ENCODE results near the gene SND1. TPM values are rescaled to one million over a fixed set of nuclear protein-coding genes. Genes with fewer than 3 reads are reported as not detected.
A peak's percentile ranks its signal among the peaks of the same experiment; 100 is the strongest.

Gene SND1
- total and polyA plus RNA-seq, 2 donors (not counting 1 experiment from before 2014, with no cell fraction given), result 137 to 174 TPM

DNA sequence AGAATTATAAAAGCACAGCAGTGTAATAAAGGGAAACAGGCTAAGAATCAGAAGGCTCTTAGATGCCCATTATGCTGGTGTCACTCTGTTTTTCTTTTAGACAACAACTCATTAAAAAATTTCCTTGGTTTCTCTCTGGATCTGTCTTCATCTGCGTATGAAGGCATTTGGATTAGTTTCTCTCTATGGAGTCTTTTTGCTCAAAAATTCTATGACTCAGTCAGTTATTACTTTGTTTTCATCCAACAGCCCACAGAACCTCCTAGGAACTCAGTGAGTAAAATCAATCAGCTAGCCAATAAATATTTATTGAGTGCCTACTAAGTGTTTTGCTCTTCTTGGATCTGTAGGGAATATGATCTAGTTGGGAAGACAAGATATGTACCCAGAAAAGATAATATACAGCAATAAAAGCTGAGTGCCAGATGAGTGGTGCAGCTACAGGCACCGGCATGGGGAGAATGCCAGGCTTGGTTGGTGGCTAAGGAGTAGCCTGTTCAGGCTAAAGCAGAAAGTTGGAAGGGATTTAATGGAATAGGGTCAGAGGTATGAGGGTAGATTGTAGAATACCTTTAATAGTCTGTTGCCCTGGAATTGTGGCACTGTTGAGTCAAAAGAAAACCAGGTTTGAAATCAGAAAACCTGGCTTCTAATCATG is 223.1 kb downstream of the SND1 start:
- Histone ChIP-seq H3K9ac (ENCODE audit: insufficient read depth, low read length) (no peak overlapping the region), H3K4me3 (replicated peaks in 1 of 4; ENCODE audit: control extremely low read depth in 1 of 4, insufficient read depth in 1 of 4, low read depth in 3 of 4, low read length in 4 of 4) (no peak overlapping the region), H3K79me2 (ENCODE audit: control insufficient read depth, insufficient read depth, low read length) (peaks cover 11% of the 10 kb centered on the region), H2AFZ (ENCODE audit: low read length) (no peak overlapping the region), H3K27me3 (ENCODE audit: control insufficient read depth, insufficient read depth, low read length) (no peaks in the 10 kb centered on the region), H3K27ac (ENCODE audit: insufficient read depth, low read length) (no peak overlapping the region), H3K4me1 (ENCODE audit: control insufficient read depth, extremely low read depth, insufficient read depth, low read length) (peaks cover 10% of the 10 kb centered on the region), H3K9me3 (ENCODE audit: control insufficient read depth, insufficient read depth, low read depth, low read length) (no peaks in the 10 kb centered on the region), H3K36me3 (ENCODE audit: control insufficient read depth, insufficient read depth, low read length) (no peaks in the 10 kb centered on the region), H4K20me1 (ENCODE audit: control insufficient read depth, extremely low read depth, insufficient read depth, low read length) (no peaks in the 10 kb centered on the region), H3K4me2 (ENCODE audit: extremely low read depth, insufficient read depth, low read length) (no peak overlapping the region)
- peak in 1 of 2 donors; percentile 57 for DNase-seq (ENCODE audit: low read depth in 2 of 2)
- TF ChIP-seq, protein P1, sequence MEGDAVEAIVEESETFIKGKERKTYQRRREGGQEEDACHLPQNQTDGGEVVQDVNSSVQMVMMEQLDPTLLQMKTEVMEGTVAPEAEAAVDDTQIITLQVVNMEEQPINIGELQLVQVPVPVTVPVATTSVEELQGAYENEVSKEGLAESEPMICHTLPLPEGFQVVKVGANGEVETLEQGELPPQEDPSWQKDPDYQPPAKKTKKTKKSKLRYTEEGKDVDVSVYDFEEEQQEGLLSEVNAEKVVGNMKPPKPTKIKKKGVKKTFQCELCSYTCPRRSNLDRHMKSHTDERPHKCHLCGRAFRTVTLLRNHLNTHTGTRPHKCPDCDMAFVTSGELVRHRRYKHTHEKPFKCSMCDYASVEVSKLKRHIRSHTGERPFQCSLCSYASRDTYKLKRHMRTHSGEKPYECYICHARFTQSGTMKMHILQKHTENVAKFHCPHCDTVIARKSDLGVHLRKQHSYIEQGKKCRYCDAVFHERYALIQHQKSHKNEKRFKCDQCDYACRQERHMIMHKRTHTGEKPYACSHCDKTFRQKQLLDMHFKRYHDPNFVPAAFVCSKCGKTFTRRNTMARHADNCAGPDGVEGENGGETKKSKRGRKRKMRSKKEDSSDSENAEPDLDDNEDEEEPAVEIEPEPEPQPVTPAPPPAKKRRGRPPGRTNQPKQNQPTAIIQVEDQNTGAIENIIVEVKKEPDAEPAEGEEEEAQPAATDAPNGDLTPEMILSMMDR (conservative IDR thresholded peaks at IDR 0.05 in 1 of 2, IDR thresholded peaks at IDR 0.05 in 1 of 2; ENCODE audit: low read depth in 1 of 2, low read length in 2 of 2), result no peak
- no peak for TF ChIP-seq EZH2 (IDR thresholded peaks at IDR 0.05; ENCODE audit: low read length, missing control alignments)

DNA sequence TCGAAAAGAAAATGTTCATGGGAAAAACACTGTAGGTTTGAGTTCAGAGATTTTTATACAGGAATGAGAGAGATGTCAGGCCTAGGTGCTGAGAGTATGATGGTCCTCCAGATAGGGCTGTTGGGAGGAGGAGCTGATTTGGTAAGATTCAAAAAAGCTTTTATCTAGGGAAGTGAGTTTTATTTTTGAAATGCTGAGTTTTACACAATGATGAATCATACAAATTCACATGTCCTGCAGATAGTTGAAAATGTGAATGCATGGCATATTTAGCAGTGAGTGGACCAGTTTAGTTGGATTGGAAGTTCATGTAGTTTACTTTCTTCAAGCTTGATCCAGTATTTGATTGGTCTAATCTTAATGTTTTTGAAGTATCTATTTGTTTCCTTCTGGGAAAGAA is 224.4 kb downstream of the SND1 start:
- H3K27me3 ChIP-seq (ENCODE audit: control insufficient read depth, insufficient read depth, low read length), result no peaks in the 10 kb centered on the region
- peak; percentile 26 to 64 for DNase-seq (ENCODE audit: low read depth in 2 of 2)
- no peaks in the 10 kb centered on the region for H4K20me1 ChIP-seq (ENCODE audit: control insufficient read depth, extremely low read depth, insufficient read depth, low read length)
- no peak overlapping the region for H3K9ac ChIP-seq (ENCODE audit: insufficient read depth, low read length)
- H3K4me2 ChIP-seq (ENCODE audit: extremely low read depth, insufficient read depth, low read length), result peak overlapping the region; percentile 16
- H3K36me3 ChIP-seq (ENCODE audit: control insufficient read depth, insufficient read depth, low read length), result no peaks in the 10 kb centered on the region
- H3K9me3 ChIP-seq (ENCODE audit: control insufficient read depth, insufficient read depth, low read depth, low read length), result no peaks in the 10 kb centered on the region
- H3K79me2 ChIP-seq (ENCODE audit: control insufficient read depth, insufficient read depth, low read length), result peaks cover 11% of the 10 kb centered on the region
- no peak overlapping the region for H2AFZ ChIP-seq (ENCODE audit: low read length)
- no peak overlapping the region for H3K4me3 ChIP-seq (replicated peaks in 1 of 4; ENCODE audit: control extremely low read depth in 1 of 4, insufficient read depth in 1 of 4, low read depth in 3 of 4, low read length in 4 of 4)
- peaks cover 10% of the 10 kb centered on the region for H3K4me1 ChIP-seq (ENCODE audit: control insufficient read depth, extremely low read depth, insufficient read depth, low read length)
- no peak for TF ChIP-seq EZH2 (IDR thresholded peaks at IDR 0.05; ENCODE audit: low read length, missing control alignments)
- TF ChIP-seq, protein P1 (conservative IDR thresholded peaks at IDR 0.05 in 1 of 2, IDR thresholded peaks at IDR 0.05 in 1 of 2; ENCODE audit: low read depth in 1 of 2, low read length in 2 of 2), result no peak
- H3K27ac ChIP-seq (ENCODE audit: insufficient read depth, low read length), result no peak overlapping the region

DNA sequence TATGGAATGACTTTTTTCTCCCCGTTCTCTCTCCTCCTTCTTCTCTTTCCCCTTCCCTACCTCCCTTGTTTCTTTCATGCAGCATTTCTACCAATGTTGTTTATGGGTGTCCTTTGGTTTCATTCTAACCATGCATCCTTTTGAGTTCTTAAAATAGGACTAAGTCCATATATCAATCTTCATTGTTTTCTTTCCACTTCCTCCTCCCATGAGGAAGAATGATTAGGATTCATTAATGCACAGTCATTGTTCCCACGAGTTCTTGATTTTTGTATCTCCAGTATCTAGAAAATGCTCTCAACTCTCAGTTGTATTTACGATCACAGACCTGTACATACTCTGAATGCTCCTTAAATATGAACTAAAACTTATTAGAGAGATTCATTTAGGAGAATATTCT is 226.0 kb downstream of the SND1 start:
- Histone ChIP-seq H3K9me3 (ENCODE audit: control insufficient read depth, insufficient read depth, low read depth, low read length) (no peaks in the 10 kb centered on the region), H4K20me1 (ENCODE audit: control insufficient read depth, extremely low read depth, insufficient read depth, low read length) (no peaks in the 10 kb centered on the region), H3K4me1 (ENCODE audit: control insufficient read depth, extremely low read depth, insufficient read depth, low read length) (peaks cover 10% of the 10 kb centered on the region), H3K4me2 (ENCODE audit: extremely low read depth, insufficient read depth, low read length) (no peak overlapping the region), H3K27ac (ENCODE audit: insufficient read depth, low read length) (no peak overlapping the region), H2AFZ (ENCODE audit: low read length) (no peak overlapping the region), H3K27me3 (ENCODE audit: control insufficient read depth, insufficient read depth, low read length) (no peaks in the 10 kb centered on the region), H3K79me2 (ENCODE audit: control insufficient read depth, insufficient read depth, low read length) (peaks cover 10% of the 10 kb centered on the region), H3K4me3 (replicated peaks in 1 of 4; ENCODE audit: control extremely low read depth in 1 of 4, insufficient read depth in 1 of 4, low read depth in 3 of 4, low read length in 4 of 4) (no peak overlapping the region), H3K36me3 (ENCODE audit: control insufficient read depth, insufficient read depth, low read length) (no peaks in the 10 kb centered on the region), H3K9ac (ENCODE audit: insufficient read depth, low read length) (no peak overlapping the region)
- no peak for TF ChIP-seq EZH2 (IDR thresholded peaks at IDR 0.05; ENCODE audit: low read length, missing control alignments)
- TF ChIP-seq, protein P1 (conservative IDR thresholded peaks at IDR 0.05 in 1 of 2, IDR thresholded peaks at IDR 0.05 in 1 of 2; ENCODE audit: low read depth in 1 of 2, low read length in 2 of 2), result no peak
- DNase-seq (ENCODE audit: low read depth in 2 of 2), result no peak
